AG09309 (cell line): Measurements from ENCODE around the gene FZD1.

Experiments
- DNase-seq: peaks from one replicate; pipeline ENCODE4 v3.0.0-alpha.2; 2010; ENCODE audit warnings: low read depth
- H3K4me3 ChIP-seq: 2 replicates; pipeline ENCODE4 v1.5.1; 2011; ENCODE audit warnings: mild to moderate bottlenecking, low read depth, low read length, moderate library complexity; ENCODE audit not compliant: control insufficient read depth
- CTCF ChIP-seq: IDR thresholded peaks from 2 replicates; pipeline ENCODE4 v1.5.1; 2011; ENCODE audit warnings: mild to moderate bottlenecking, low read depth, low read length, inconsistent platforms; ENCODE audit not compliant: insufficient read depth, control insufficient read depth; ENCODE audit errors: missing control alignments

FZD1 gene

GRCh38 chr7:91243591-91244301, 20.5 kb upstream of the FZD1 start:
- no peak overlapping the region for H3K4me3 ChIP-seq
- no peak for DNase-seq
- TF ChIP-seq CTCF, result no peak

GRCh38 chr7:91247500-91247899, 16.7 kb upstream of the FZD1 start:
- no peak for DNase-seq
- TF ChIP-seq CTCF, result no peak
- H3K4me3 ChIP-seq, result no peak overlapping the region

- no peak for DNase-seq
- no peak overlapping the region for H3K4me3 ChIP-seq
- no peak for TF ChIP-seq CTCF
Measured at GRCh38 chr7:91248996-91249395, 15.2 kb upstream of the FZD1 start.

- no peak overlapping the region for H3K4me3 ChIP-seq
- no peak for DNase-seq
- TF ChIP-seq CTCF, result no peak
Measured at GRCh38 chr7:91249506-91250233, 14.6 kb upstream of the FZD1 start.

GRCh38 chr7:91250706-91251105, 13.5 kb upstream of the FZD1 start:
- H3K4me3 ChIP-seq, result no peak overlapping the region
- no peak for DNase-seq
- TF ChIP-seq CTCF, result no peak

- TF ChIP-seq CTCF, result no peak
- no peak overlapping the region for H3K4me3 ChIP-seq
- no peak for DNase-seq
Measured at GRCh38 chr7:91251877-91252276, 12.4 kb upstream of the FZD1 start.
